Endothelial cell of umbilical vein (primary cell): Measurements from ENCODE around the gene CDC26.
"Not testable (repeated sequence)": the region's sequence is repeated elsewhere in the genome, so short reads cannot be mapped to it uniquely, and the experiment has no call there.

Experiments
- CTCF ChIP-seq, 2 donors: IDR thresholded peaks; 1 replicate in 1 of 2; 2 replicates in 1 of 2; pipeline ENCODE4 v1.5.1; 2011; ENCODE audit warnings: low read length in 2 of 2, mild to moderate bottlenecking in 2 of 2, moderate library complexity in 2 of 2, control low read depth in 1 of 2, inconsistent platforms in 1 of 2, low read depth in 1 of 2; ENCODE audit not compliant: insufficient read depth in 1 of 2; ENCODE audit errors: extremely low read depth in 1 of 2
- POLR2A ChIP-seq: IDR thresholded peaks from 2 replicates; pipeline ENCODE4 v1.6.1; 2012; ENCODE audit warnings: low read depth, mild to moderate bottlenecking, control low read depth, low read length

- not testable (repeated sequence) for TF ChIP-seq CTCF (IDR thresholded peaks at IDR 0.05; ENCODE audit: extremely low read depth in 1 of 2, insufficient read depth in 1 of 2, low read depth in 1 of 2, low read length in 2 of 2); POLR2A
These were observed 39.6 kb downstream of the CDC26 start for GRCh38 chr9:113235701-113236255.
